Left lung (tissue), 10 donors: ENCODE data around the gene WLS. TPM values are rescaled to one million over a fixed set of nuclear protein-coding genes. Genes with fewer than 3 reads are reported as not detected.
A peak's percentile ranks its signal among the peaks of the same experiment; 100 is the strongest.

Experiments
- ATAC-seq: fragments of 200-7000 bp; cut with Tn5 transposase; one replicate; pipeline ENCODE4 v1.9.1; 2020; ENCODE audit warnings: moderate library complexity
- DNase-seq, 4 donors: peaks; one replicate each; pipeline ENCODE4 v3.0.0-alpha.2; 2013 to 2020
- H3K27ac ChIP-seq, 2 donors: fragments of 200-600 bp; sonication (generic) in 1 of 2; one replicate each; pipeline versions ENCODE4 v1.5.0 to v1.8.0; 2020 to 2021
- H3K27me3 ChIP-seq, 2 donors: fragments of 200-600 bp; sonication (generic) in 1 of 2; one replicate each; pipeline versions ENCODE4 v1.5.0 to v1.8.0; 2020 to 2021
- H3K36me3 ChIP-seq, 2 donors: fragments of 200-600 bp; sonication (generic) in 1 of 2; one replicate each; pipeline versions ENCODE4 v1.5.0 to v1.8.0; 2020 to 2021
- H3K4me1 ChIP-seq, 2 donors: fragments of 200-600 bp; one replicate each; pipeline ENCODE4 v1.8.0; 2021
- H3K4me3 ChIP-seq, 2 donors: fragments of 200-600 bp; sonication (generic) in 1 of 2; one replicate each; pipeline versions ENCODE4 v1.5.0 to v1.8.0; 2020 to 2021; ENCODE audit warnings: mild to moderate bottlenecking in 1 of 2
- H3K9me3 ChIP-seq, 2 donors: fragments of 200-600 bp; sonication (generic) in 1 of 2; one replicate each; pipeline versions ENCODE4 v1.5.0 to v1.8.0; 2020 to 2021
- intact Hi-C, 2 donors: fragments of 100-400 bp; cut with DNase I; formaldehyde crosslinking; loops; one replicate each; pipeline versions ENCODE4 v1.11.2 to v1.14.2; 2022
- polyA plus RNA-seq, 6 donors: library from polyadenylated mRNA; unstranded; fragments of 120-200 nt; gene quantifications; one replicate each; pipeline ENCODE4 v1.2.1, GENCODE V29; 2013; ENCODE audit not compliant: insufficient read length in 6 of 6
- total RNA-seq, 2 donors: library from RNA; stranded (reverse); fragmentation: NEBNext Ultra II Directional; extraction: Animal tissue kit (Norgen Biotek cat#: 25700); gene quantifications; one replicate each; pipeline ENCODE4 v1.2.1, GENCODE V29; 2021
- TF ChIP-seq, protein P1 (sequence below), 2 donors: fragments of 200-600 bp; sonication (generic) in 1 of 2; IDR thresholded peaks; one replicate each; pipeline versions ENCODE4 v1.5.0 to v1.8.0; 2021; ENCODE audit warnings: antibody characterized with exemption in 2 of 2
- donor health status: DM: no; HTN: yes; CAD: no.
- donor health status: DM: no; HTN: no; CAD: no.

The WLS gene
- total and polyA plus RNA-seq, 8 donors, result 85.7 to 176 (median 137) TPM

DNA sequence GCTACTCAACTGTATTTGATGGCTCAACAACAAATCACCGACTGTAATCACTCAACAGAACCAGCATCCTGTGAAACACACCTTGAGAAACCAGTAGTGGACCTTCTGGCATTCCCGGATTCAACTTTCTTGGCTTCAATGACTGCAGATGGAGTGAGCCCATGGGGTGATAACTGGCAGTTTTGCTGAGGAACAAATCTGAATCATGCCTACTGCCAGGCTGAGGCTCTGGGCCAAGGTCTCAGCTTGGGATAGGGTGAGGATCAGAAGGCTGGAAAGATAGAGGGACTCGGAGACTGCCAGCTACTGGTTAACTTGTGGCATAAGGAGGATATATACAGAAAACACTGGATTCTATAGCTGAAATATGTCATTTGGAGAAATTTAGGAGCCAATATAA lies 118.4 kb downstream of the WLS start:
- Histone ChIP-seq H3K27ac (no peak overlapping the region), H3K27me3 (no peaks in the 10 kb centered on the region), H3K4me1 (peaks cover 0 to 5% of the 10 kb centered on the region in 2 donors), H3K9me3 (no peaks in the 10 kb centered on the region), H3K4me3 (no peak overlapping the region), H3K36me3 (no peaks in the 10 kb centered on the region)
- intact Hi-C loops, result loop anchor here (10.0 kb wide), 2 partner anchors 241 to 259 kb away; no protein-coding TSS in a partner anchor
- ATAC-seq (no peak), DNase-seq (no peak)
- TF ChIP-seq, protein P1, sequence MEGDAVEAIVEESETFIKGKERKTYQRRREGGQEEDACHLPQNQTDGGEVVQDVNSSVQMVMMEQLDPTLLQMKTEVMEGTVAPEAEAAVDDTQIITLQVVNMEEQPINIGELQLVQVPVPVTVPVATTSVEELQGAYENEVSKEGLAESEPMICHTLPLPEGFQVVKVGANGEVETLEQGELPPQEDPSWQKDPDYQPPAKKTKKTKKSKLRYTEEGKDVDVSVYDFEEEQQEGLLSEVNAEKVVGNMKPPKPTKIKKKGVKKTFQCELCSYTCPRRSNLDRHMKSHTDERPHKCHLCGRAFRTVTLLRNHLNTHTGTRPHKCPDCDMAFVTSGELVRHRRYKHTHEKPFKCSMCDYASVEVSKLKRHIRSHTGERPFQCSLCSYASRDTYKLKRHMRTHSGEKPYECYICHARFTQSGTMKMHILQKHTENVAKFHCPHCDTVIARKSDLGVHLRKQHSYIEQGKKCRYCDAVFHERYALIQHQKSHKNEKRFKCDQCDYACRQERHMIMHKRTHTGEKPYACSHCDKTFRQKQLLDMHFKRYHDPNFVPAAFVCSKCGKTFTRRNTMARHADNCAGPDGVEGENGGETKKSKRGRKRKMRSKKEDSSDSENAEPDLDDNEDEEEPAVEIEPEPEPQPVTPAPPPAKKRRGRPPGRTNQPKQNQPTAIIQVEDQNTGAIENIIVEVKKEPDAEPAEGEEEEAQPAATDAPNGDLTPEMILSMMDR (IDR thresholded peaks at IDR 0.05), result no peak

DNA sequence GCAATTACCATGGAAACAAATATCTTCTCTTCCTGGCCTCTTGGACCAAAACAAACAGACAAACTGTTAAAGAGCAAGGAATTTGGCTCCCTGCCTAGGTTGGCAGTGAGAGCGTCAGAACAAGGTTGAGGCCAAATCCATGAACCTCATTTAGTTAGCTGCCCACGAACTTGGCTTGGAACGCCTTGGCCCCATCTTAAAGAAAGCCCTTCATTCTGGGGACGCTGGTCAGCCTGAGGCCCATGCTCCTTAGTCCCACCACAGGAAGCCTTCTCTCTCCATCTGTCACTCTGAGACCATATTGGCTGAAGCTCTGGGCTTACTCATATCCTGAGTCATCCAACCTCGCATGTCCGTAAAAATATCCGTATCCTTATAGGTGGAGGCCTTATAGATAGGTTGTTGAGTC lies 119.5 kb downstream of the WLS start:
- TF ChIP-seq, protein P1 (IDR thresholded peaks at IDR 0.05), result no peak
- ATAC-seq, result peak; percentile 41
- Histone ChIP-seq H3K36me3 (no peaks in the 10 kb centered on the region), H3K4me3 (no peak overlapping the region), H3K4me1 (peaks cover 0 to 5% of the 10 kb centered on the region in 2 donors), H3K27me3 (no peaks in the 10 kb centered on the region), H3K9me3 (no peaks in the 10 kb centered on the region), H3K27ac (no peak overlapping the region)
- peak in 2 of 4 donors; percentile 31 to 57 for DNase-seq
- intact Hi-C loops, result loop anchor here (10.0 kb wide), 2 partner anchors 242 to 258 kb away; no protein-coding TSS in a partner anchor

DNA sequence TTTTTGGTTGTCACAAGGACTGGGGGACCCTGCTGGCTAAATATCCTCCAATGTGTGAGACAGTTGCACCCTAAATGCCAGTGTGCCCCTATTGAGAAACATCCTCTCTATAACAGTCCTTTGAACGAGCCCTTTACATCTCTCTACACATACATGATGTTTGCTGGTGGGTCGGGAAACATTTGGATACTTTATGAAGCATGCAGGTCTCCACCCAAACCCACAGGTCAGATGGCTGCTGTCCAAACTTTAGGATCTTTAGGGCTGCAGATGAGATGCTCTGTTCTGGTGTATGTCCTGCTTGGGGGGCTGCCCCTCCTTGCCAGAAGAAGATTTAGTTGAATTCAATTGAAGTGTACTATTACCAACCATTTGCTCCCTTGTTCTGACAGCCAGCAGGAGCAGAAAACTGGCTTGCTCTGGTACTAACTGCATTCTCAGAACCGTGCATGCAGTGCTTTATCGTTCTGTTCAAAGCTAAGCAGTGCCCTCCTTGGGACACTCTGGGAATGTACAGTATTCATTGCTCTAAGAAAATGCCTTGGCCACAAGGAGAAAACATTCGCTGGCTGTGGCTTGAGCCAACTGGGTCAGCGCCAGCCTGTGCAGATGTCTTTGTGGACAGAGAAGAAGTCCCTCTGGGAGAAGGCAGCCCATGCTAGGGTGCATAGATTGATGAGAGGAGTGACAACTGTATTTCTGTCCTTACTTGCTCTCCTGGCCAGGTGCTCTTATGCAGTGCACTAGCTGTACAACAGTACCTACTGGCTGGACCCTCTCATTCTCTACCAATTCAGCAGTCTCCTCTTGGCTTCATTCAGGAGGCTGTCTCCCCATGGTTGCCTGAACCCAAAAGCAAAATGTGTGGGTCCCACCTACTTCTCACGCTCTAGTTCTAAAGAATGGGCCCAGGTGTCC lies 120.5 kb downstream of the WLS start:
- Histone ChIP-seq H3K36me3 (no peaks in the 10 kb centered on the region), H3K9me3 (no peaks in the 10 kb centered on the region), H3K27me3 (no peaks in the 10 kb centered on the region), H3K27ac (no peak overlapping the region), H3K4me1 (peaks cover 0 to 5% of the 10 kb centered on the region in 2 donors), H3K4me3 (no peak overlapping the region)
- TF ChIP-seq, protein P1 (IDR thresholded peaks at IDR 0.05), result no peak
- intact Hi-C loops, result loop anchor here (10.0 kb wide), 2 partner anchors 243 to 257 kb away; no protein-coding TSS in a partner anchor
- peak in 3 of 4 donors; percentile 42 to 90 (median 73) for DNase-seq
- ATAC-seq, result peak; percentile 90

DNA sequence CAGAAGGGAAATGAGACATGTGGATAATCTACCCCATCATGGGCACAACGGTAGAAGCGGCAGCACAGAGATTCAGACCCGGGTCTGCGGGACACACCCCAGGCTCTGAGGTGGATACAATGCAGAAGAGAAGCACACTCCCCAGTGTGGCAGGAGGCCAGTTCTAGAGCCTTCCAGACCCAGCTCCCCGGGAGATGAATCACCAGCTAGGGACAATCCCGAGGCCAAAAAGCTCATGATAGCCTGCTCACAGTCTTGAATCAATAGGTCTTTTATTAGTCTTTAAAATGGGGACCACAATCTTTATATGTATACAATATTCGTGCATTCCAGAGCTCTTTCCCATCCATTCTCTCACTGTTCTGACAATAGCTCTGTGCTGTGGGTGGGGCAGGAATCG lies 124.6 kb downstream of the WLS start:
- H3K9me3 ChIP-seq, result no peaks in the 10 kb centered on the region
- TF ChIP-seq, protein P1 (IDR thresholded peaks at IDR 0.05), result no peak
- no peak overlapping the region for H3K4me3 ChIP-seq
- intact Hi-C loops, result no loop called here
- H3K4me1 ChIP-seq, result peaks cover 0 to 3% of the 10 kb centered on the region in 2 donors
- H3K27ac ChIP-seq, result no peak overlapping the region
- no peak for ATAC-seq
- no peaks in the 10 kb centered on the region for H3K27me3 ChIP-seq
- DNase-seq, result no peak
- no peaks in the 10 kb centered on the region for H3K36me3 ChIP-seq

DNA sequence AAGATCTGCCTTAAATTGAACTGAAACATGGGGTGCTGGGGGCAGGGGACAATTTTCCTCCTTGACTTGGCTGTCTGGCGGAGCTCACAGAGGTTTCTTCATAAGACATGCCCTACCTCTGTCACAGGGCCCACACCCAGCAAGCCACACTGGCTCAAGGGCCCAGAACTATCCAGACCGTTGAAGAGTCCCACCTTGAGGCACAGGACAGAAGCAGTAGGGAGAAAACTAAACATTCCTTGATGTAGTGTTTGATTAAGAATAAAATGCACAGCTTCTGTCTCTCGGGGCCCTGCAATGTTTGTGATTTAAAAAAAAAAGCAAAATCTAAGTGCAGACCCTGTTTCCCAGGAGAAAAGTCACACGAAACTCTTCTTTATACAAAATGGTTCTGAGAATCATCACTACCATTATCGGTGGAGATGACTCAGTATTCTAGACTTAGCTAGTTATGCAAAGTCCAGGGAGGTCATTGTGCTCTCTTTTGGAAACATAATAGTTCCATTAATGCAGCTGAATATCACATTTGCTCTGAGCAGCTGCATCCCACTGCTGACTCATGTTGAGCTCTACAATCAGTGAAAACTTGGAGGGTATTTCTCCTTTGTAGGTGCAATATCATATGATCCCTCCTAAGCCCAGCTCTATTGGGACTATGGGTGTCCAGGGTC lies 128.3 kb downstream of the WLS start:
- intact Hi-C loops, result no loop called here
- Histone ChIP-seq H3K4me1 (no peaks in the 10 kb centered on the region), H3K4me3 (no peak overlapping the region), H3K27me3 (no peaks in the 10 kb centered on the region), H3K9me3 (no peaks in the 10 kb centered on the region), H3K27ac (no peak overlapping the region), H3K36me3 (no peaks in the 10 kb centered on the region)
- DNase-seq (no peak), ATAC-seq (no peak)
- TF ChIP-seq, protein P1 (IDR thresholded peaks at IDR 0.05), result no peak
